GM19324 (cell line): Measurements from ENCODE around the gene CUX1.

Source experiments
- ATAC-seq: cut with Tn5 transposase; IDR thresholded peaks from one replicate; pipeline ENCODE4 v1.9.1; 2021; ENCODE audit warnings: mild to moderate bottlenecking, moderate library complexity; ENCODE audit not compliant: unreplicated experiment, low FRiP score

Gene CUX1

GRCh38 chr7:101950450-101951119, 133.2 kb downstream of the CUX1 start:
- no peak for ATAC-seq

GRCh38 chr7:101951757-101952156, 134.3 kb downstream of the CUX1 start:
- no peak for ATAC-seq

- no peak for ATAC-seq
Observed at GRCh38 chr7:101952355-101953247, 135.2 kb downstream of the CUX1 start.

- no peak for ATAC-seq
Observed at GRCh38 chr7:101953248-101953819, 135.9 kb downstream of the CUX1 start.

- no peak for ATAC-seq
Observed at GRCh38 chr7:101954499-101954898, 137.1 kb downstream of the CUX1 start.

GRCh38 chr7:101956130-101956529, 138.7 kb downstream of the CUX1 start:
- no peak for ATAC-seq

- ATAC-seq = no peak
Observed at GRCh38 chr7:101957744-101958525, 140.5 kb downstream of the CUX1 start.

- ATAC-seq = no peak
Observed at GRCh38 chr7:101959342-101959741, 141.9 kb downstream of the CUX1 start.

- no peak for ATAC-seq
Observed at GRCh38 chr7:101959829-101960228, 142.4 kb downstream of the CUX1 start.

GRCh38 chr7:101960323-101960722, 142.9 kb downstream of the CUX1 start:
- no peak for ATAC-seq

- no peak for ATAC-seq
Observed at GRCh38 chr7:101960985-101961708, 143.7 kb downstream of the CUX1 start.

- no peak for ATAC-seq
Observed at GRCh38 chr7:101961811-101962210, 144.4 kb downstream of the CUX1 start.

- no peak for ATAC-seq
Observed at GRCh38 chr7:101963693-101964092, 146.3 kb downstream of the CUX1 start.

- ATAC-seq = no peak
Observed at GRCh38 chr7:101964680-101965452, 147.4 kb downstream of the CUX1 start.

- no peak for ATAC-seq
Observed at GRCh38 chr7:101968720-101969466, 151.5 kb downstream of the CUX1 start.

- ATAC-seq = no peak
Observed at GRCh38 chr7:101969997-101970585, 152.7 kb downstream of the CUX1 start.

GRCh38 chr7:101970801-101971200, 153.4 kb downstream of the CUX1 start:
- no peak for ATAC-seq

- no peak for ATAC-seq
Observed at GRCh38 chr7:101971457-101971856, 154.0 kb downstream of the CUX1 start.
